Neural cell (in vitro differentiated cells): ENCODE data around the gene GAB2. TPM values are rescaled to one million over a fixed set of nuclear protein-coding genes. Genes with fewer than 3 reads are reported as not detected.

Source experiments
- H2AFZ ChIP-seq: fragments of 200-600, 300-800 bp; sonication (generic), shearing (Covaris generic); 2 replicates; pipeline ENCODE4 v1.6.0; 2014; ENCODE audit warnings: low read depth, mild to moderate bottlenecking, antibody characterized with exemption, low read length, moderate library complexity
- H3F3A ChIP-seq: fragments of 200-600 bp; shearing (Covaris generic); 2 replicates; pipeline ENCODE4 v1.6.1; 2016; ENCODE audit warnings: mild to moderate bottlenecking, moderate library complexity, mixed read lengths, antibody characterized with exemption, low read length; ENCODE audit not compliant: insufficient read depth, poor library complexity, severe bottlenecking
- H3K27ac ChIP-seq: fragments of 200-600, 300-800 bp; sonication (generic), shearing (Covaris generic); 2 replicates; pipeline ENCODE4 v1.5.1; 2014; ENCODE audit warnings: mild to moderate bottlenecking, low read length, moderate library complexity
- H3K27me3 ChIP-seq: fragments of 300-800, 200-600 bp; sonication (generic), shearing (Covaris generic); 2 replicates; pipeline ENCODE4 v1.6.0; 2014; ENCODE audit warnings: mild to moderate bottlenecking, low read depth, low read length, moderate library complexity; ENCODE audit not compliant: insufficient read depth
- H3K36me3 ChIP-seq: fragments of 300-800, 200-600 bp; sonication (generic), shearing (Covaris generic); 2 replicates; pipeline ENCODE4 v1.5.1; 2014; ENCODE audit warnings: mild to moderate bottlenecking, antibody characterized with exemption, low read length, moderate library complexity; ENCODE audit not compliant: insufficient read depth
- H3K4me2 ChIP-seq: fragments of 300-800, 200-600 bp; sonication (generic), shearing (Covaris generic); 2 replicates; pipeline ENCODE4 v1.6.0; 2014; ENCODE audit warnings: mild to moderate bottlenecking, low read length
- H3K4me3 ChIP-seq: fragments of 300-800, 200-600 bp; sonication (generic), shearing (Covaris generic); 2 replicates; pipeline ENCODE4 v1.5.1; 2014; ENCODE audit warnings: mild to moderate bottlenecking, low read length, moderate library complexity
- H3K79me2 ChIP-seq: fragments of 200-600 bp; shearing (Covaris generic); replicated peaks from 2 replicates; pipeline ENCODE4 v1.6.0; 2014; ENCODE audit warnings: mild to moderate bottlenecking, low read length, moderate library complexity; ENCODE audit not compliant: insufficient read depth
- H3K9ac ChIP-seq: fragments of 300-800, 200-600 bp; sonication (generic), shearing (Covaris generic); 2 replicates; pipeline ENCODE4 v1.6.1; 2016; ENCODE audit warnings: mild to moderate bottlenecking, low read length, mixed read lengths
- H3K9me2 ChIP-seq: fragments of 200-600 bp; shearing (Covaris generic); 2 replicates; pipeline ENCODE4 v1.6.1; 2016; ENCODE audit warnings: mild to moderate bottlenecking, low read length, mixed read lengths; ENCODE audit not compliant: insufficient read depth
- H3K9me3 ChIP-seq: fragments of 200-600, 300-800 bp; sonication (generic), shearing (Covaris generic); 2 replicates; pipeline ENCODE4 v1.6.1; 2016; ENCODE audit warnings: mild to moderate bottlenecking, mixed run types, low read length, moderate library complexity, mixed read lengths
- H4K20me1 ChIP-seq: fragments of 200-600 bp; shearing (Covaris generic); 2 replicates; pipeline ENCODE4 v1.6.1; 2016; ENCODE audit warnings: mild to moderate bottlenecking, mixed run types; ENCODE audit not compliant: insufficient read depth
- CTCF ChIP-seq: fragments of 450-650 bp; IDR thresholded peaks from 2 replicates; pipeline ENCODE4 v1.5.1; 2014; ENCODE audit warnings: antibody characterized with exemption, mild to moderate bottlenecking, moderate library complexity; ENCODE audit not compliant: poor library complexity, severe bottlenecking
- EP300 ChIP-seq: fragments of 450-650 bp; conservative IDR thresholded peaks from 2 replicates; pipeline ENCODE4 v1.6.1; 2014; ENCODE audit warnings: antibody characterized with exemption, mild to moderate bottlenecking, moderate library complexity; ENCODE audit not compliant: poor library complexity, severe bottlenecking
- EZH2 ChIP-seq: fragments of 200-600, 300-800 bp; shearing (Covaris generic), sonication (generic); IDR thresholded peaks from 2 replicates; pipeline ENCODE4 v1.6.1; 2014; ENCODE audit warnings: antibody characterized with exemption, low read length, borderline replicate concordance, mild to moderate bottlenecking; ENCODE audit not compliant: insufficient read depth, poor library complexity, severe bottlenecking
- MXI1 ChIP-seq: fragments of 450-650 bp; conservative IDR thresholded peaks from 2 replicates; pipeline ENCODE4 v1.6.1; 2014; ENCODE audit warnings: antibody characterized with exemption, mild to moderate bottlenecking; ENCODE audit not compliant: poor library complexity, severe bottlenecking
- POLR2AphosphoS5 ChIP-seq: IDR thresholded peaks from 2 replicates; pipeline ENCODE4 v1.6.1; 2012
- RAD21 ChIP-seq: fragments of 450-650 bp; conservative IDR thresholded peaks from 2 replicates; pipeline ENCODE4 v1.6.1; 2014; ENCODE audit warnings: antibody characterized with exemption, mild to moderate bottlenecking, moderate library complexity
- SMC3 ChIP-seq: fragments of 450-650 bp; conservative IDR thresholded peaks from 2 replicates; pipeline ENCODE4 v1.6.1; 2014; ENCODE audit warnings: antibody characterized with exemption, mild to moderate bottlenecking, moderate library complexity; ENCODE audit not compliant: poor library complexity
- TAF1 ChIP-seq: IDR thresholded peaks from 2 replicates; pipeline ENCODE4 v1.6.1; 2012; ENCODE audit warnings: low read depth
- polyA plus RNA-seq: library from polyadenylated mRNA; depleted of rRNA; stranded (reverse); fragments of >200 nt; gene quantifications from 2 replicates; pipeline ENCODE4 v1.2.3, GENCODE V29; 2014
- TF ChIP-seq, protein P1 (sequence below): IDR thresholded peaks from 2 replicates; pipeline ENCODE4 v1.6.1; 2012; ENCODE audit warnings: borderline replicate concordance

Gene GAB2
- polyA plus RNA-seq, 1 donor from 2014 or later: 21.9 TPM

DNA sequence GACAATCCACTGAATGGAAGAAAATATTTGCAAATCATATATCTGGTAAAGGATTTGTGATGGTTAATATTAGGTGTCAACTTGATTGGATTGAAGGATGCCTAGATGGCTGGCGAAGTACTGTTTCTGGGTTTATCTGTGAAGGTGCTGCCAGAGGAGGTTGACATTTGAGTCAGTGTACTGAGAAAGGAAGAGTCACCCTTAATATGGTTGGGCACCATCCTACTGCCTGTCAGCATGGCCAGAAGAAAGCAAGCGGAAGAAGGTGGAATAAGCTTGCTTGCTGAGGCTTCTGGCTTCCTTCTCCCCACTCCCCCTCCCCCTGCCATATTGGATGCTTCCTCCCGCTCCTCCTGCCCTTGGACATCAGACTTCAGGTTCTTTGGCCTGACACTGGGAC, 101.9 kb downstream of the GAB2 start:
- H3K9me2 ChIP-seq: no peaks in the 10 kb centered on the region
- no peak overlapping the region for H3K4me2 ChIP-seq
- no peak overlapping the region for H3K4me3 ChIP-seq
- H2AFZ ChIP-seq: no peak overlapping the region
- no peak overlapping the region for H3K27ac ChIP-seq
- TF ChIP-seq MXI1 (no peak), EP300 (no peak), TAF1 (no peak), RAD21 (no peak), POLR2AphosphoS5 (no peak), EZH2 (no peak), CTCF (no peak), SMC3 (no peak)
- TF ChIP-seq, protein P1, sequence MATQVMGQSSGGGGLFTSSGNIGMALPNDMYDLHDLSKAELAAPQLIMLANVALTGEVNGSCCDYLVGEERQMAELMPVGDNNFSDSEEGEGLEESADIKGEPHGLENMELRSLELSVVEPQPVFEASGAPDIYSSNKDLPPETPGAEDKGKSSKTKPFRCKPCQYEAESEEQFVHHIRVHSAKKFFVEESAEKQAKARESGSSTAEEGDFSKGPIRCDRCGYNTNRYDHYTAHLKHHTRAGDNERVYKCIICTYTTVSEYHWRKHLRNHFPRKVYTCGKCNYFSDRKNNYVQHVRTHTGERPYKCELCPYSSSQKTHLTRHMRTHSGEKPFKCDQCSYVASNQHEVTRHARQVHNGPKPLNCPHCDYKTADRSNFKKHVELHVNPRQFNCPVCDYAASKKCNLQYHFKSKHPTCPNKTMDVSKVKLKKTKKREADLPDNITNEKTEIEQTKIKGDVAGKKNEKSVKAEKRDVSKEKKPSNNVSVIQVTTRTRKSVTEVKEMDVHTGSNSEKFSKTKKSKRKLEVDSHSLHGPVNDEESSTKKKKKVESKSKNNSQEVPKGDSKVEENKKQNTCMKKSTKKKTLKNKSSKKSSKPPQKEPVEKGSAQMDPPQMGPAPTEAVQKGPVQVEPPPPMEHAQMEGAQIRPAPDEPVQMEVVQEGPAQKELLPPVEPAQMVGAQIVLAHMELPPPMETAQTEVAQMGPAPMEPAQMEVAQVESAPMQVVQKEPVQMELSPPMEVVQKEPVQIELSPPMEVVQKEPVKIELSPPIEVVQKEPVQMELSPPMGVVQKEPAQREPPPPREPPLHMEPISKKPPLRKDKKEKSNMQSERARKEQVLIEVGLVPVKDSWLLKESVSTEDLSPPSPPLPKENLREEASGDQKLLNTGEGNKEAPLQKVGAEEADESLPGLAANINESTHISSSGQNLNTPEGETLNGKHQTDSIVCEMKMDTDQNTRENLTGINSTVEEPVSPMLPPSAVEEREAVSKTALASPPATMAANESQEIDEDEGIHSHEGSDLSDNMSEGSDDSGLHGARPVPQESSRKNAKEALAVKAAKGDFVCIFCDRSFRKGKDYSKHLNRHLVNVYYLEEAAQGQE: no peak
- peaks cover 23% of the 10 kb centered on the region for H3K79me2 ChIP-seq
- H3K36me3 ChIP-seq: no peaks in the 10 kb centered on the region
- H3K9ac ChIP-seq: no peak overlapping the region
- no peaks in the 10 kb centered on the region for H4K20me1 ChIP-seq
- no peaks in the 10 kb centered on the region for H3K27me3 ChIP-seq
- H3K9me3 ChIP-seq: no peaks in the 10 kb centered on the region
- no peaks in the 10 kb centered on the region for H3F3A ChIP-seq

DNA sequence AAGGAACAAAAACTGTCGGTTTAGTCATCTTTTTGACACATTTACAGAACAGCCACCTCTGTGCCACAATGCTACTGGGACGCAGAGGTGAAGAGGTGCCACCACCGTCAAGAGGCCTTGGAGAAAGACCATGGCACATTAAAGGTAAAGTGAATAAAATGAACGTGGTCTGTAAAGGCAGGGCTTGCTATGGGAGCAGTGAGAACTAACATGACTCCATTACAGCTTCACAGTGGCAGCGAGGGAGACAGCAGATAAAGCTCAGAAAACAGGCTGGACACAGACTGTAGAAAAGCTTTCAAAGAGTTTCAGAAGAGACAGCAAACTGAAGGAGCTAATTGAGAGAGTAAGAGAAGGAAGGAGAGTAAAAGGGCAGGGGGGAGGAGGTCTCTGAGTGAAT, 102.9 kb downstream of the GAB2 start:
- no peak overlapping the region for H3K27ac ChIP-seq

More for the DNA sequence above, 102.9 kb downstream of the GAB2 start:
- TF ChIP-seq CTCF (no peak), EP300 (no peak), MXI1 (no peak), EZH2 (no peak), RAD21 (no peak), POLR2AphosphoS5 (no peak), TAF1 (no peak), SMC3 (no peak)
- no peaks in the 10 kb centered on the region for H3K36me3 ChIP-seq
- H3K9me2 ChIP-seq: no peaks in the 10 kb centered on the region
- H3F3A ChIP-seq: no peaks in the 10 kb centered on the region
- H3K4me2 ChIP-seq: no peak overlapping the region
- H3K79me2 ChIP-seq: peaks cover 23% of the 10 kb centered on the region
- H4K20me1 ChIP-seq: no peaks in the 10 kb centered on the region
- H2AFZ ChIP-seq: no peak overlapping the region
- H3K9me3 ChIP-seq: no peaks in the 10 kb centered on the region
- no peaks in the 10 kb centered on the region for H3K27me3 ChIP-seq
- H3K4me3 ChIP-seq: no peak overlapping the region
- no peak overlapping the region for H3K9ac ChIP-seq
